Measurements from ENCODE around the gene ANAPC2.

ANAPC2 gene

DNA sequence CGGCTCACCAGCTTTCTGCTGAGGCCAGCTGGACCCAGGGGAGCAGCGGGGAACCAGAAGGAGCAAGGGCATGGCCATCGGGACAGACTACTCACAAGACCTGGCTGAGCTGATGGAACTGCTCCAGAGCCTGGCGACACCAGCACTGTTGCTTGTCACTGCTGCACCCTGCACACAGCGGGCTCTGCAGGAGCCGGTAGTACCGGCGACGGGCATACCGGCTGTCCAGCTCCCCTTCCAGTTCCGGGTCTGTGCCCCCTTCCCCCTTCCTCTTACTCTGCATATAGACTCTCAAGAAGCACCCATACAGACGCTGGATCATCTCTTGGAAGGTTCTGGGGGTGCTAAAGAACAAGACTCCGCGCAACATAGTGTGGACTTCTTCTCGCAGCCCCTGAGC is 974 bp downstream of the ANAPC2 start:
- DNase-seq (ENCODE audit: low spot score): no peak
- Histone ChIP-seq H3K4me3 (peak overlapping the region; percentile 93), H3K27ac (no peak overlapping the region)
- TF ChIP-seq, protein P1, sequence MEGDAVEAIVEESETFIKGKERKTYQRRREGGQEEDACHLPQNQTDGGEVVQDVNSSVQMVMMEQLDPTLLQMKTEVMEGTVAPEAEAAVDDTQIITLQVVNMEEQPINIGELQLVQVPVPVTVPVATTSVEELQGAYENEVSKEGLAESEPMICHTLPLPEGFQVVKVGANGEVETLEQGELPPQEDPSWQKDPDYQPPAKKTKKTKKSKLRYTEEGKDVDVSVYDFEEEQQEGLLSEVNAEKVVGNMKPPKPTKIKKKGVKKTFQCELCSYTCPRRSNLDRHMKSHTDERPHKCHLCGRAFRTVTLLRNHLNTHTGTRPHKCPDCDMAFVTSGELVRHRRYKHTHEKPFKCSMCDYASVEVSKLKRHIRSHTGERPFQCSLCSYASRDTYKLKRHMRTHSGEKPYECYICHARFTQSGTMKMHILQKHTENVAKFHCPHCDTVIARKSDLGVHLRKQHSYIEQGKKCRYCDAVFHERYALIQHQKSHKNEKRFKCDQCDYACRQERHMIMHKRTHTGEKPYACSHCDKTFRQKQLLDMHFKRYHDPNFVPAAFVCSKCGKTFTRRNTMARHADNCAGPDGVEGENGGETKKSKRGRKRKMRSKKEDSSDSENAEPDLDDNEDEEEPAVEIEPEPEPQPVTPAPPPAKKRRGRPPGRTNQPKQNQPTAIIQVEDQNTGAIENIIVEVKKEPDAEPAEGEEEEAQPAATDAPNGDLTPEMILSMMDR (IDR thresholded peaks at IDR 0.05): no peak

DNA sequence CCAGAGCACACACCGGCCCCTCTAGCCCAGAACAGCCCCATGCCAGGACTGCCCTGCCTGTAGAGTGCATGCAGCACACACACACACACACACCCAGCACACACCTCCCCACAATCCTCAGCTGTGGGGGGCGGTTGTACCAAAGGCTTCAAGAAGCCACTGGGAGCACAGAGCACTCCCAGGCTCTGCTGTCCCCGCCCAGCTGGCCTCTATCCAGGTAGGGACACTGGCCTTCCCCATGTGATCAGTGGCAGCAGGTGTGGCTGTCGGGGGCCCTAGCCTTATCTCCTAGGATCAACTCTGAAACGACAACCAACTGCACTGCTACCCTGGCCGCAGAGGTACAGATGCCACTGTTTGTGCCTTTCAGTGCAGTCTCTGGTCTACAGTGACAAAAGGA is 2.0 kb downstream of the ANAPC2 start:
- no peak for DNase-seq (ENCODE audit: low spot score)
- TF ChIP-seq, protein P1 (IDR thresholded peaks at IDR 0.05): no peak
- Histone ChIP-seq H3K27ac (no peak overlapping the region), H3K4me3 (peak overlapping the region; percentile 93)

DNA sequence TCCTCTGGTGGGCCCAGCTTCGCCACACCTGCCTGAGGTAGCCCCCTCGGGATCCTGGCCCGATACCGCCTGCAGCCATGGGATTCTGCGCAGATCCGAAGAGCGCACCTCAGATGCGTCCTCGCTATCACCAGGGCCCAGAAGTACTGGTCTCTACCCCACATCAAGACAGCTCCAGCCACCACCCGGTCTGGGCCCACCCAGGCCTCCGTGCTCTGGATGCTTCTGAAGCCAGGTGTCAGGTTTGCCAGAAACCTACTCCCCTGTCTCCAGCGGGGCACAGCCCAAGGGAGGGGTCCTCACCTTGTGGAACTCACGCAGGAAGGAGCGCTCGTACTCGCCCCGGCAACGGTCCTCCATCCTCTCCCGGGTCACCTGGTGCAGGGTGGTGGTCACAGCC is 2.4 kb downstream of the ANAPC2 start:
- no peak for DNase-seq (ENCODE audit: low spot score)
- Histone ChIP-seq H3K27ac (no peak overlapping the region), H3K4me3 (no peak overlapping the region)
- TF ChIP-seq, protein P1 (IDR thresholded peaks at IDR 0.05): no peak

DNA sequence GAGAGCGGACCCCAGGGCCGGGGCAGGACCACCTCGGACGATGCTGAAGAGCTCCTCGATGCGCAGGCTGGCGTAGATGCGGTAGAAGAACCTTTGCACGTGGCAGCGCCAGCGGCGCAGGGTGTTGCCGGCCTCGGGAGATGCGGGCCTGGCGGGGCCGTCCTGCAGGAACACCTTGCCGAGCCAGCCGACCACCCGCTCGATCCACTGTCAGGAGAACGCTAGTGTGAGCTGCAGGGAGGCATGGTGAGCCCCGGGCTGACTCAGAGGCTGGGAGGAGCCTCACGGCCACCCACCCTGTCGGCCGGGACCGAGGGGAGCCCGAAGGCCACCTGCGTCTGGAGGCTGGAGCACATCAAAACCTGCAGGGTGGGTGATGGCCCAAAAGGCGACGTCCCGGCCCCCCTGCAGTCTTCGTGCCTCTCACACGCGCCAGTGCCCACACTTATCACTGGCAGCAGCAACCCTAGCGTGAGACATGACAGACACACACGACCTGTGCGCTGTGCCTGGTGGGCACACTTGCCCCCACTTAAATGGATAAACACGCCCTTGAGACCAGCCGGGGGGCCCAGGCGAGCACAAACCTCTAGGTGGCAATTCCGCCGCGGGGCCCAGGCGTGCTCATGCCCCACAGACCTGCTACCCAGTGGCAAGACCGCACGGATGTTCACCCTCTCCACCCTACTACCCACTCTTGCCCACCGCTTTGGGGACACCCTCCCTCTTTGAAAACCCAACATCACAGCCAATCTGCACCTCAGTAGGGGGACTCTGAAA is 3.3 kb downstream of the ANAPC2 start:
- no peak for DNase-seq (ENCODE audit: low spot score)
- no peak overlapping the region for H3K27ac ChIP-seq
- no peak overlapping the region for H3K4me3 ChIP-seq
- TF ChIP-seq, protein P1 (IDR thresholded peaks at IDR 0.05): no peak

DNA sequence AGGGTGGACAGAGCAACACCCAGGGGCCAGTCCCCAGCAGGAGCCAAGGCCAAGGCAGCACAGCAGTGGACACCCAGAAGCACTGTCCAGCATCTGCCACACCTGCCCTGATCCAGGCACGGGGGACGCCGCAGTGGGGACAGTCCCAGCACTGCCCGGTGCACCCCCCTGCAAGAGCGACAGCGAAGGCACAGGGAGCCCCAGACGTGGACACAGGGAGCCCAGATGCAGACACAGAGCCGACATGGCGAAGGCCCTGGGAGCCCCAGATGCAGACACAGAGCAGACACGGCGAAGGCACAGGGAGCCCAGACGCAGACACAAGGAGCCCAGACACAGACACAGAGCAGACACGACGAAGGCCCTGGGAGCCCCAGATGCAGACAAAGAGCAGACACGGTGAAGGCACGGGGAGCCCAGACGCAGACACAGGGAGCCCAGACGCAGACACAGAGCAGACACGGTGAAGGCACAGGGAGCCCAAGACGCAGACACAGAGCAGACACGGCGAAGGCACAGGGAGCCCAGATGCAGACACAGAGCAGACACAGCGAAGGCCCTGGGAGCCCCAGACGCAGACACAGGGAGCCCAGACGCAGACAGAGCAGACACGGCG is 4.3 kb downstream of the ANAPC2 start:
- no peak for DNase-seq (ENCODE audit: low spot score)
- TF ChIP-seq, protein P1 (IDR thresholded peaks at IDR 0.05): no peak
- no peak overlapping the region for H3K27ac ChIP-seq
- H3K4me3 ChIP-seq: no peak overlapping the region

DNA sequence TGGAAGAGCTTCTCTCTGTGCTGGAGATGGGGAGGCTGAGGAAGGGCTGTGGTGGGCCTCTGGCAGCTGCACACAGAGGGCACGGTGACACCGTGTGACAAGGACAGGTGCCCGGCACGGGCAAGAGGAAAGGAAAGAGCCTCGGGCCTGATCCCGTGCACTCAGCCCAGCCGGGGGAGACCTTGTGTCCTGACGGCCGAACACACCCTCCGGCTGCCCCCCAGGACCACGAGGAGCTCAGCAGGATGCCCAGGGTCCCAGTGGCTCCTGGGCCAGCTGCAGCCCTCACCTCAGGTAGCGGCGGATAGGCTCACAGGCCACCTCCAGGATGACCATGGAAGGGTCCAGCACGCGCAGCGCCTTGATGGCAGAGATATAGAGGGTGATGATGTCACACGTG is 5.5 kb downstream of the ANAPC2 start:
- H3K4me3 ChIP-seq: no peak overlapping the region
- H3K27ac ChIP-seq: no peak overlapping the region
- TF ChIP-seq, protein P1 (IDR thresholded peaks at IDR 0.05): no peak
- DNase-seq (ENCODE audit: low spot score): no peak

DNA sequence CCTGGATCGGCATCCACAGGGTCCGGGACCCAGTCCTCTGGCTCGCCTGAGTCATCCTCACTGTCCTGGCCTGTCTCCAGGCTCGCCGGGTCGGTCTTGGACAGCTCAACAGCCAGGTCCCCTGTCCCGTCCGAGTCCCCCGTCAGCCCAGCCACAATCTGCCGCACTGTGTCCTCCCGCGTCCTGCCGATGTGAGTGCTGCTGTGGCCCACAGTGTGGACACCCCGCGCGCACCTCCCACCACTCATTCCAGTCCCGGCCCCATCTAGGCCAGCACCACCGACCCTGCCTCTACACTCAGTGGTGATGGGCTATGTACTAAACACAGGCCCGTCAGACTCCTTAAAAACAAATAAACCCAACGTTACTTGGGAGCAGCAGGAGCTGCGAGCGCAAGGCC is 6.7 kb downstream of the ANAPC2 start:
- no peak overlapping the region for H3K27ac ChIP-seq
- no peak overlapping the region for H3K4me3 ChIP-seq
- TF ChIP-seq, protein P1 (IDR thresholded peaks at IDR 0.05): no peak
- no peak for DNase-seq (ENCODE audit: low spot score)
